ENCODE data around the gene TMEM161A.

- TF ChIP-seq CTCF (IDR thresholded peaks at IDR 0.05) = no peak
- TF ChIP-seq EP300 (IDR thresholded peaks at IDR 0.05) = no peak
- no peak for TF ChIP-seq POLR2A (IDR thresholded peaks at IDR 0.05)
Measured at GRCh38 chr19:19083413-19084178, 54.7 kb downstream of the TMEM161A start.

All from gastroesophageal sphincter (tissue), 3 donors.